K562 (cell line): ENCODE data around the gene AHI1. TPM values are rescaled to one million over a fixed set of nuclear protein-coding genes. Genes with fewer than 3 reads are reported as not detected.

Experiments used
- ATAC-seq: fragments of 200-7000 bp; cut with Tn5 transposase; 3 replicates; pipeline ENCODE4 v1.9.1; 2020; ENCODE audit warnings: moderate library complexity
- BruUV-seq: library from RNA; stranded (reverse); fragments of 400-500 nt; replicated peaks from 2 replicates; lab custom pipeline; 2021; lab: Mats Ljungman, UMichigan
- CTCF ChIA-PET: fragments of 300-600 bp; formaldehyde crosslinking; extraction: SDS; loops from one replicate; lab custom pipeline; 2021; ENCODE audit warnings: low intra/inter-chr PET ratio; lab: Yijun Ruan, JAX
- POLR2A ChIA-PET: fragments of 300-600, 350-650 bp; sonication (Branson Sonifier 250); formaldehyde crosslinking; extraction: SDS; loops from one replicate; lab custom pipeline; 2021; ENCODE audit warnings: antibody characterized with exemption, inconsistent platforms; lab: Yijun Ruan, JAX
- DNase-seq, 4 experiments: peaks; one replicate each; pipeline versions ENCODE4 v3.0.0 to v3.0.0-alpha.2; 2011 to 2018; ENCODE audit warnings: low spot score in 3 of 4, mixed read lengths in 3 of 4; ENCODE audit errors: extremely low read depth in 1 of 4
- FAIRE-seq: peaks from 2 replicates; lab custom pipeline; 2011; peaks lifted over from hg19 to GRCh38; lab: Jason Lieb, UNC
- H2AFZ ChIP-seq: 2 replicates; pipeline ENCODE4 v1.6.0; 2011; ENCODE audit warnings: low read depth, low read length, control low read depth, inconsistent platforms
- H3K27ac ChIP-seq: fragments of 200-600 bp; 3 replicates; pipeline ENCODE4 v1.8.0; 2011; ENCODE audit warnings: low read depth, mild to moderate bottlenecking, control low read depth, inconsistent platforms, low read length, moderate library complexity, mixed read lengths; ENCODE audit errors: extremely low read depth
- H3K27me3 ChIP-seq, 2 experiments: fragments of 300-600 bp in 1 of 2; 2 replicates in 1 of 2; 3 replicates in 1 of 2; pipeline versions ENCODE4 v1.6.0 to v1.8.0; 2011; ENCODE audit warnings: inconsistent platforms in 2 of 2, low read length in 2 of 2, mild to moderate bottlenecking in 1 of 2, mixed read lengths in 1 of 2, moderate library complexity in 1 of 2; ENCODE audit not compliant: control insufficient read depth in 2 of 2, insufficient read depth in 2 of 2
- H3K36me3 ChIP-seq: fragments of 300-600 bp; 3 replicates; pipeline ENCODE4 v1.8.0; 2011; ENCODE audit warnings: mild to moderate bottlenecking, low read length, inconsistent platforms; ENCODE audit not compliant: control insufficient read depth, insufficient read depth
- H3K4me1 ChIP-seq, 2 experiments: fragments of 200-600 bp in 1 of 2; replicated peaks in 1 of 2; 2 replicates in 1 of 2; 3 replicates in 1 of 2; pipeline versions ENCODE4 v1.5.1 to v1.8.0; 2011; ENCODE audit warnings: inconsistent platforms in 2 of 2, low read length in 2 of 2, mild to moderate bottlenecking in 1 of 2, mixed read lengths in 1 of 2, moderate library complexity in 1 of 2; ENCODE audit not compliant: control insufficient read depth in 2 of 2, insufficient read depth in 2 of 2
- H3K4me2 ChIP-seq: 2 replicates; pipeline ENCODE4 v1.6.1; 2011; ENCODE audit warnings: low read length, control low read depth, inconsistent platforms, mixed read lengths; ENCODE audit not compliant: insufficient read depth
- H3K4me3 ChIP-seq: fragments of 200-600 bp; sonication (generic), shearing (Covaris generic); 2 replicates; pipeline ENCODE4 v1.5.1; 2016; ENCODE audit warnings: control low read depth, inconsistent platforms
- H3K79me2 ChIP-seq: fragments of 200-600 bp; 3 replicates; pipeline ENCODE4 v1.8.0; 2011; ENCODE audit warnings: low read length, inconsistent platforms; ENCODE audit not compliant: control insufficient read depth, insufficient read depth
- H3K9ac ChIP-seq, 2 experiments: 2 replicates each; pipeline versions ENCODE4 v1.6.0 to v1.6.1; 2011; ENCODE audit warnings: low read depth in 2 of 2, low read length in 2 of 2, control low read depth in 1 of 2, inconsistent platforms in 1 of 2, mild to moderate bottlenecking in 1 of 2, mixed read lengths in 1 of 2; ENCODE audit not compliant: insufficient read depth in 1 of 2
- H3K9me1 ChIP-seq: one replicate; pipeline ENCODE4 v1.6.0; 2011; ENCODE audit warnings: inconsistent platforms, mild to moderate bottlenecking, low read length, moderate library complexity; ENCODE audit not compliant: control insufficient read depth, insufficient read depth
- H3K9me3 ChIP-seq: replicated peaks from 2 replicates; pipeline ENCODE4 v1.5.1; 2011; ENCODE audit warnings: low read depth, low read length, inconsistent platforms; ENCODE audit not compliant: control insufficient read depth, insufficient read depth
- H4K20me1 ChIP-seq: replicated peaks from 2 replicates; pipeline ENCODE4 v1.6.1; 2011; ENCODE audit warnings: low read length, inconsistent platforms, mixed read lengths; ENCODE audit not compliant: control insufficient read depth, insufficient read depth
- CTCFL ChIP-seq: IDR thresholded peaks from 2 replicates; pipeline ENCODE4 v1.6.1; 2011; ENCODE audit warnings: borderline replicate concordance, low read depth, mild to moderate bottlenecking, moderate library complexity, low read length; ENCODE audit not compliant: insufficient read depth, poor library complexity, severe bottlenecking
- HLTF ChIP-seq: fragments of 450-650 bp; IDR thresholded peaks from 2 replicates; pipeline ENCODE4 v1.6.1; 2016
- HNRNPLL ChIP-seq: fragments of 200-400 bp; formaldehyde crosslinking; IDR thresholded peaks from 2 replicates; pipeline ENCODE4 v1.6.1; 2017; ENCODE audit warnings: low read length, low read depth, mild to moderate bottlenecking; ENCODE audit not compliant: poor library complexity, severe bottlenecking
- MYBL2 ChIP-seq, 2 experiments: fragments of 450-650 bp in 1 of 2; sonication (generic) in 1 of 2; formaldehyde crosslinking in 1 of 2; IDR thresholded peaks; 2 replicates each; pipeline versions ENCODE4 v1.6.1 to v1.8.1; 2017 to 2022; ENCODE audit warnings: borderline replicate concordance in 1 of 2, inconsistent platforms in 1 of 2, low read depth in 1 of 2, mild to moderate bottlenecking in 1 of 2, missing genetic modification reagents in 1 of 2, moderate library complexity in 1 of 2
- NR3C1 ChIP-seq: sonication (generic); formaldehyde crosslinking; IDR thresholded peaks from 2 replicates; pipeline ENCODE4 v1.8.1; 2022; ENCODE audit warnings: missing genetic modification reagents
- SMARCE1 ChIP-seq: fragments of 450-650 bp; IDR thresholded peaks from 2 replicates; pipeline ENCODE4 v1.7.1; 2016; ENCODE audit warnings: mild to moderate bottlenecking
- ZNF253 ChIP-seq: fragments of 250-450 bp; sonication (Bioruptor Pico); conservative IDR thresholded peaks from 2 replicates; pipeline ENCODE4 v1.6.1; 2021; ENCODE audit warnings: mild to moderate bottlenecking
- ZNF282 ChIP-seq: sonication (generic); formaldehyde crosslinking; IDR thresholded peaks from 2 replicates; pipeline ENCODE4 v1.8.1; 2023; ENCODE audit warnings: missing genetic modification reagents
- ZNF324 ChIP-seq: fragments of 250-450 bp; sonication (Bioruptor Pico); IDR thresholded peaks from 2 replicates; pipeline ENCODE4 v1.4.0; 2020; ENCODE audit warnings: mild to moderate bottlenecking
- ZNF436 ChIP-seq: fragments of 250-450, 450-650 bp; sonication (Bioruptor Pico); formaldehyde crosslinking; IDR thresholded peaks from 2 replicates; pipeline ENCODE4 v1.7.0; 2020; ENCODE audit warnings: mild to moderate bottlenecking
- ZNF444 ChIP-seq: fragments of 250-450 bp; sonication (Bioruptor Pico); IDR thresholded peaks from 2 replicates; pipeline ENCODE4 v1.4.0; 2020; ENCODE audit warnings: mild to moderate bottlenecking, moderate library complexity
- WGBS: fragments of 100-300 bp; shearing (Covaris generic); methylation state at CpG from one replicate; pipeline ENCODE4 v1.1.6; 2016; ENCODE audit warnings: low coverage, mixed read lengths; ENCODE audit not compliant: insufficient coverage; ENCODE audit errors: missing lambda C conversion rate; 5-methylcytosine and 5-hydroxymethylcytosine counted together
- in situ Hi-C: fragments of 300-500 bp; cut with MboI; formaldehyde crosslinking; loops from 4 replicates; pipeline ENCODE4 v1.15.0; 2018; ENCODE audit warnings: inconsistent platforms, mixed read lengths
- intact Hi-C: fragments of 100-400 bp; cut with micrococcal nuclease; formaldehyde crosslinking; loops from 2 replicates; pipeline ENCODE4 v1.14.2; 2022
- polyA plus RNA-seq, 8 experiments: library from polyadenylated mRNA; depleted of rRNA in 4 of 8; stranded (reverse) in 5 of 8; unstranded in 3 of 8; fragments of >200 nt; fragmentation: Nextera tagmentation in 2 of 8; fragmentation: Illumina TruSeq in 1 of 8; extraction: Ambion mirVana in 2 of 8; extraction: Trizol in 1 of 8; gene quantifications; 2 replicates each; pipeline versions ENCODE4 v1.2.1 to v1.2.3, GENCODE V29; 2011 to 2014; ENCODE audit warnings: inconsistent platforms in 1 of 8, missing spikeins in 1 of 8
- total RNA-seq, 7 experiments: library from RNA; depleted of rRNA in 6 of 7; stranded (reverse); fragments of >200 nt in 6 of 7; fragmentation: Illumina TruSeq in 2 of 7; extraction: Trizol in 2 of 7; gene quantifications; 2 replicates each; pipeline versions ENCODE4 v1.2.1 to v1.2.3, GENCODE V29; 2011 to 2021; ENCODE audit warnings: low replicate concordance in 1 of 7
- TF ChIP-seq, protein P1 (sequence below): fragments of 450-650 bp; formaldehyde crosslinking; conservative IDR thresholded peaks from 2 replicates; pipeline ENCODE4 v1.4.0; 2022; ENCODE audit warnings: mild to moderate bottlenecking, missing genetic modification characterization
- TF ChIP-seq, protein P2 (sequence below): sonication (generic); formaldehyde crosslinking; IDR thresholded peaks from 2 replicates; pipeline ENCODE4 v1.9.0; 2022; ENCODE audit warnings: mild to moderate bottlenecking, missing genetic modification reagents
- TF ChIP-seq, protein P3 (sequence below): fragments of 250-450 bp; sonication (Bioruptor Pico); IDR thresholded peaks from 2 replicates; pipeline ENCODE4 v1.4.0; 2020; ENCODE audit warnings: mild to moderate bottlenecking, moderate library complexity

Gene AHI1
- total and polyA plus RNA-seq, 9 of the 15 experiments (the other 6 are each of a cell fraction or from before 2014, with no cell fraction given), result 24.7 to 54.9 (median 32.2) TPM

- Histone ChIP-seq H3K36me3 (peaks cover 46% of the 10 kb centered on the region; the same call in 2 of the 3 replicates), H3K27ac (no peak overlapping the region), H2AFZ (no peak overlapping the region), H3K9me1 (no peaks in the 10 kb centered on the region), H3K27me3 (no peaks in the 10 kb centered on the region), H3K4me3 (no peak overlapping the region), H3K79me2 (no peaks in the 10 kb centered on the region; the same call in 2 of the 3 replicates), H3K9me3 (no peaks in the 10 kb centered on the region), H3K4me2 (no peak overlapping the region), H3K9ac (no peak overlapping the region), H4K20me1 (no peaks in the 10 kb centered on the region), H3K4me1 (peaks cover 0 to 21% of the 10 kb centered on the region in 2 experiments; a peak in 2 of 5 replicates)
- intact Hi-C loops (loop anchor here (1.0 kb wide), 1 partner anchor 29 kb away; no protein-coding TSS in a partner anchor), in situ Hi-C loops (loop anchor here (10.0 to 25.0 kb wide), 3 partner anchors 212 to 1265 kb away; partner anchors contain the start of gene MYB)
- POLR2A ChIA-PET, result interaction anchor here (0.6 kb wide), 1 partner anchor 117 kb away, joined by 3 read pairs; no protein-coding TSS in a partner anchor
- FAIRE-seq (no peak), ATAC-seq (no peak), DNase-seq (no peak)
- CTCF ChIA-PET, result no interaction called here
- 88% methylated on average over 1 of the region's 1 CpG for WGBS
- BruUV-seq, result no TSS peak
- TF ChIP-seq ZNF444 (CRISPR knock-in tag), result no peak
- TF ChIP-seq CTCFL, result no peak
- no peak for TF ChIP-seq ZNF324
- TF ChIP-seq, protein P1, sequence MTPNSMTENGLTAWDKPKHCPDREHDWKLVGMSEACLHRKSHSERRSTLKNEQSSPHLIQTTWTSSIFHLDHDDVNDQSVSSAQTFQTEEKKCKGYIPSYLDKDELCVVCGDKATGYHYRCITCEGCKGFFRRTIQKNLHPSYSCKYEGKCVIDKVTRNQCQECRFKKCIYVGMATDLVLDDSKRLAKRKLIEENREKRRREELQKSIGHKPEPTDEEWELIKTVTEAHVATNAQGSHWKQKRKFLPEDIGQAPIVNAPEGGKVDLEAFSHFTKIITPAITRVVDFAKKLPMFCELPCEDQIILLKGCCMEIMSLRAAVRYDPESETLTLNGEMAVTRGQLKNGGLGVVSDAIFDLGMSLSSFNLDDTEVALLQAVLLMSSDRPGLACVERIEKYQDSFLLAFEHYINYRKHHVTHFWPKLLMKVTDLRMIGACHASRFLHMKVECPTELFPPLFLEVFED (CRISPR knock-in tag), result no peak
- TF ChIP-seq HNRNPLL, result no peak
- no peak for TF ChIP-seq ZNF253 (CRISPR knock-in tag)
- TF ChIP-seq, protein P2, sequence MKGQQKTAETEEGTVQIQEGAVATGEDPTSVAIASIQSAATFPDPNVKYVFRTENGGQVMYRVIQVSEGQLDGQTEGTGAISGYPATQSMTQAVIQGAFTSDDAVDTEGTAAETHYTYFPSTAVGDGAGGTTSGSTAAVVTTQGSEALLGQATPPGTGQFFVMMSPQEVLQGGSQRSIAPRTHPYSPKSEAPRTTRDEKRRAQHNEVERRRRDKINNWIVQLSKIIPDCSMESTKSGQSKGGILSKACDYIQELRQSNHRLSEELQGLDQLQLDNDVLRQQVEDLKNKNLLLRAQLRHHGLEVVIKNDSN, result no peak
- no peak for TF ChIP-seq MYBL2 (IDR thresholded peaks at IDR 0.05; ENCODE audit: low read depth)
- TF ChIP-seq MYBL2 (CRISPR knock-in tag; IDR thresholded peaks at IDR 0.05; ENCODE audit: borderline replicate concordance), result no peak
- no peak for TF ChIP-seq ZNF436 (CRISPR knock-in tag)
- TF ChIP-seq NR3C1, result no peak
- TF ChIP-seq HLTF, result no peak
- no peak for TF ChIP-seq ZNF282 (CRISPR knock-in tag)
- TF ChIP-seq, protein P3, sequence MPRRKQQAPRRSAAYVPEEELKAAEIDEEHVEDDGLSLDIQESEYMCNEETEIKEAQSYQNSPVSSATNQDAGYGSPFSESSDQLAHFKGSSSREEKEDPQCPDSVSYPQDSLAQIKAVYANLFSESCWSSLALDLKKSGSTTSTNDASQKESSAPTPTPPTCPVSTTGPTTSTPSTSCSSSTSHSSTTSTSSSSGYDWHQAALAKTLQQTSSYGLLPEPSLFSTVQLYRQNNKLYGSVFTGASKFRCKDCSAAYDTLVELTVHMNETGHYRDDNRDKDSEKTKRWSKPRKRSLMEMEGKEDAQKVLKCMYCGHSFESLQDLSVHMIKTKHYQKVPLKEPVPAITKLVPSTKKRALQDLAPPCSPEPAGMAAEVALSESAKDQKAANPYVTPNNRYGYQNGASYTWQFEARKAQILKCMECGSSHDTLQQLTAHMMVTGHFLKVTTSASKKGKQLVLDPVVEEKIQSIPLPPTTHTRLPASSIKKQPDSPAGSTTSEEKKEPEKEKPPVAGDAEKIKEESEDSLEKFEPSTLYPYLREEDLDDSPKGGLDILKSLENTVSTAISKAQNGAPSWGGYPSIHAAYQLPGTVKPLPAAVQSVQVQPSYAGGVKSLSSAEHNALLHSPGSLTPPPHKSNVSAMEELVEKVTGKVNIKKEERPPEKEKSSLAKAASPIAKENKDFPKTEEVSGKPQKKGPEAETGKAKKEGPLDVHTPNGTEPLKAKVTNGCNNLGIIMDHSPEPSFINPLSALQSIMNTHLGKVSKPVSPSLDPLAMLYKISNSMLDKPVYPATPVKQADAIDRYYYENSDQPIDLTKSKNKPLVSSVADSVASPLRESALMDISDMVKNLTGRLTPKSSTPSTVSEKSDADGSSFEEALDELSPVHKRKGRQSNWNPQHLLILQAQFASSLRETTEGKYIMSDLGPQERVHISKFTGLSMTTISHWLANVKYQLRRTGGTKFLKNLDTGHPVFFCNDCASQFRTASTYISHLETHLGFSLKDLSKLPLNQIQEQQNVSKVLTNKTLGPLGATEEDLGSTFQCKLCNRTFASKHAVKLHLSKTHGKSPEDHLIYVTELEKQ (CRISPR knock-in tag), result no peak
- TF ChIP-seq SMARCE1, result no peak
Measured at GRCh38 chr6:135426833-135427232, 70.7 kb downstream of the AHI1 start.
